Measurements from ENCODE around the gene MOAP1. TPM values are rescaled to one million over a fixed set of nuclear protein-coding genes. Genes with fewer than 3 reads are reported as not detected.
"Not testable (repeated sequence)": the region's sequence is repeated elsewhere in the genome, so short reads cannot be mapped to it uniquely, and the experiment has no call there.

MOAP1 gene
- total and polyA plus RNA-seq, 10 donors, result 16.3 to 31.4 (median 25.7) TPM

- Histone ChIP-seq H3K9me3 (no peaks in the 10 kb centered on the region), H3K4me3 (no peak overlapping the region), H3K36me3 (no peaks in the 10 kb centered on the region), H3K27me3 (replicated peaks in 1 of 7) (no peaks in the 10 kb centered on the region), H3K4me1 (peaks cover 3 to 21% (median 13%) of the 10 kb centered on the region in 6 donors), H3K27ac (no peak overlapping the region)
- WGBS, 5 donors, result 89 to 95% (median 94%) methylated on average over 8 of the region's 8 CpGs
- intact Hi-C loops (cut with DNase I; ENCODE audit: low total_unique reads), result no loop called here
- TF ChIP-seq POLR2AphosphoS5 (IDR thresholded peaks at IDR 0.05) (no peak), CTCF (IDR thresholded peaks at IDR 0.05 in 8 of 11, conservative IDR thresholded peaks at IDR 0.05 in 3 of 11) (no peak), POLR2A (IDR thresholded peaks at IDR 0.05) (no peak)
- no peak for DNase-seq
Observed at GRCh38 chr14:93148979-93149378, 35.7 kb downstream of the MOAP1 start.

GRCh38 chr14:93146119-93146518, 38.6 kb downstream of the MOAP1 start:
- Histone ChIP-seq H3K4me3 (no peak overlapping the region), H3K4me1 (peaks cover 3 to 14% (median 11%) of the 10 kb centered on the region in 6 donors), H3K36me3 (no peaks in the 10 kb centered on the region), H3K27me3 (replicated peaks in 1 of 7) (no peaks in the 10 kb centered on the region), H3K27ac (no peak overlapping the region), H3K9me3 (no peaks in the 10 kb centered on the region)
- no peak for DNase-seq
- WGBS, 5 donors, result 75 to 88% (median 79%) methylated on average over 9 of the region's 9 CpGs
- intact Hi-C loops (cut with DNase I; ENCODE audit: low total_unique reads), result no loop called here
- no peak for TF ChIP-seq POLR2A (IDR thresholded peaks at IDR 0.05)
- TF ChIP-seq CTCF (IDR thresholded peaks at IDR 0.05 in 8 of 11, conservative IDR thresholded peaks at IDR 0.05 in 3 of 11), result no peak
- TF ChIP-seq POLR2AphosphoS5 (IDR thresholded peaks at IDR 0.05), result no peak

- Histone ChIP-seq H3K27ac (no peak overlapping the region), H3K27me3 (replicated peaks in 1 of 7) (no peaks in the 10 kb centered on the region), H3K4me1 (peaks cover 0 to 6% (median 0%) of the 10 kb centered on the region in 6 donors), H3K9me3 (no peaks in the 10 kb centered on the region), H3K36me3 (no peaks in the 10 kb centered on the region), H3K4me3 (no peak overlapping the region)
- no peak for DNase-seq
- intact Hi-C loops (cut with DNase I; ENCODE audit: low total_unique reads), result no loop called here
- WGBS, 5 donors, result 75 to 89% (median 86%) methylated on average over 13 of the region's 13 CpGs
- no peak for TF ChIP-seq POLR2AphosphoS5 (IDR thresholded peaks at IDR 0.05)
Observed at GRCh38 chr14:93142854-93143652, 41.6 kb downstream of the MOAP1 start.

- DNase-seq, result no peak
- intact Hi-C loops (cut with DNase I; ENCODE audit: low total_unique reads), result loop anchor here (2.0 kb wide), 1 partner anchor 185 kb away; no protein-coding TSS in a partner anchor
- 71 to 78% (median 74%) methylated on average over 17 of the region's 17 CpGs for WGBS, 5 donors
Observed at GRCh38 chr14:93137864-93138263, 46.8 kb downstream of the MOAP1 start.

GRCh38 chr14:93136508-93136907, 48.2 kb downstream of the MOAP1 start:
- H3K4me1 ChIP-seq, result peaks cover 0 to 30% (median 11%) of the 10 kb centered on the region in 6 donors
- DNase-seq; H3K4me3 ChIP-seq; H3K27ac ChIP-seq; intact Hi-C loops (cut with DNase I; ENCODE audit: low total_unique reads); H3K36me3 ChIP-seq; H3K27me3 ChIP-seq (replicated peaks in 1 of 7); H3K9me3 ChIP-seq: not testable (repeated sequence)
- 66 to 78% (median 72%) methylated on average over 12 to 13 of the region's 13 CpGs for WGBS, 5 donors

More at GRCh38 chr14:93137864-93138263, 46.8 kb downstream of the MOAP1 start:
- TF ChIP-seq POLR2A (IDR thresholded peaks at IDR 0.05), result no peak
- no peak for TF ChIP-seq POLR2AphosphoS5 (IDR thresholded peaks at IDR 0.05)
- TF ChIP-seq CTCF (IDR thresholded peaks at IDR 0.05 in 8 of 11, conservative IDR thresholded peaks at IDR 0.05 in 3 of 11), result no peak
- Histone ChIP-seq H3K4me1 (peaks cover 0 to 18% (median 7%) of the 10 kb centered on the region in 6 donors), H3K9me3 (no peaks in the 10 kb centered on the region), H3K4me3 (no peak overlapping the region), H3K27ac (no peak overlapping the region), H3K27me3 (replicated peaks in 1 of 7) (no peaks in the 10 kb centered on the region), H3K36me3 (no peaks in the 10 kb centered on the region)
